GM12892 (cell line): Measurements from ENCODE around the gene MMP14. TPM values are rescaled to one million over a fixed set of nuclear protein-coding genes. Genes with fewer than 3 reads are reported as not detected.
A peak's percentile ranks its signal among the peaks of the same experiment; 100 is the strongest.
"Not testable (repeated sequence)": the region's sequence is repeated elsewhere in the genome, so short reads cannot be mapped to it uniquely, and the experiment has no call there.

Experiments used
- DNase-seq: peaks from one replicate; pipeline ENCODE4 v3.0.0; 2011; ENCODE audit not compliant: insufficient read length
- FAIRE-seq: peaks from 2 replicates; lab custom pipeline; 2011; peaks lifted over from hg19 to GRCh38; lab: Jason Lieb, UNC
- POLR2A ChIP-seq: IDR thresholded peaks from 2 replicates; pipeline ENCODE4 v1.6.1; 2011; ENCODE audit warnings: low read depth, low read length, control low read depth
- POLR2AphosphoS5 ChIP-seq: IDR thresholded peaks from 2 replicates; pipeline ENCODE4 v1.6.1; 2011; ENCODE audit warnings: low read depth, low read length, control low read depth
- TAF1 ChIP-seq: IDR thresholded peaks from 2 replicates; pipeline ENCODE4 v1.6.1; 2011; ENCODE audit warnings: low read depth, mild to moderate bottlenecking, control low read depth, low read length, borderline replicate concordance
- polyA plus RNA-seq: library from polyadenylated mRNA; unstranded; fragments of >200 nt; gene quantifications from one replicate; pipeline ENCODE4 v1.2.1, GENCODE V29; 2012; ENCODE audit warnings: missing spikeins, inconsistent platforms; ENCODE audit not compliant: missing spikeins

Gene MMP14
- 0.74 TPM for polyA plus RNA-seq

GRCh38 chr14:22836301-22837113, at the start of gene MMP14:
Gene MMP14 (plus strand): TSS chr14:22836585. CDS start chr14:22836818, 233 bp downstream.
- DNase-seq (no peak), FAIRE-seq (no peak)
- no peak for TF ChIP-seq POLR2A
- TF ChIP-seq POLR2AphosphoS5: no peak
- TF ChIP-seq TAF1: no peak

- FAIRE-seq (no peak), DNase-seq (no peak)
- no peak for TF ChIP-seq POLR2A
- TF ChIP-seq TAF1: no peak
These were observed 49.7 kb upstream of the MMP14 start for GRCh38 chr14:22786685-22787084.

- DNase-seq (no peak), FAIRE-seq (peak; percentile 79)
- TF ChIP-seq TAF1: no peak
- TF ChIP-seq POLR2A: no peak
- TF ChIP-seq POLR2AphosphoS5: no peak
These were observed 45.1 kb upstream of the MMP14 start for GRCh38 chr14:22791301-22791700.

GRCh38 chr14:22792158-22792557, 44.2 kb upstream of the MMP14 start:
- no peak for DNase-seq
- no peak for TF ChIP-seq POLR2A
- no peak for TF ChIP-seq POLR2AphosphoS5
- TF ChIP-seq TAF1: no peak
- FAIRE-seq: no peak

GRCh38 chr14:22793550-22793949, 42.8 kb upstream of the MMP14 start:
- not testable (repeated sequence) for FAIRE-seq, DNase-seq

GRCh38 chr14:22793976-22794375, 42.4 kb upstream of the MMP14 start:
- FAIRE-seq (no peak), DNase-seq (no peak)
- no peak for TF ChIP-seq TAF1
- TF ChIP-seq POLR2AphosphoS5: no peak
- TF ChIP-seq POLR2A: no peak

GRCh38 chr14:22794551-22794951, 41.8 kb upstream of the MMP14 start:
- peak; percentile 81 for FAIRE-seq
- DNase-seq: no peak
- 0 out of 2 replicates have a peak, but pooled peaks have one; percentile 54 for TF ChIP-seq POLR2AphosphoS5
- TF ChIP-seq POLR2A: peak; percentile 41; the same call in 1 of the 2 replicates
- no peak for TF ChIP-seq TAF1

- no peak for DNase-seq
- TF ChIP-seq POLR2AphosphoS5 (peak; percentile 81), TAF1 (0 out of 2 replicates have a peak, but pooled peaks have one; percentile 38), POLR2A (peak; percentile 70)
- FAIRE-seq: peak; percentile 81
These were observed 40.2 kb upstream of the MMP14 start for GRCh38 chr14:22796087-22796707.

GRCh38 chr14:22797017-22797917, 39.1 kb upstream of the MMP14 start:
- TF ChIP-seq TAF1 (no peak), POLR2A (no peak), POLR2AphosphoS5 (no peak)
- FAIRE-seq (peak; percentile 9), DNase-seq (no peak)

- FAIRE-seq (no peak), DNase-seq (no peak)
- TF ChIP-seq POLR2AphosphoS5: no peak
- TF ChIP-seq TAF1: no peak
- TF ChIP-seq POLR2A: no peak
These were observed 37.9 kb upstream of the MMP14 start for GRCh38 chr14:22798528-22798927.

- FAIRE-seq (no peak), DNase-seq (no peak)
- TF ChIP-seq POLR2A: no peak
- no peak for TF ChIP-seq TAF1
- no peak for TF ChIP-seq POLR2AphosphoS5
These were observed 36.0 kb upstream of the MMP14 start for GRCh38 chr14:22800346-22800745.

- TF ChIP-seq TAF1 (no peak), POLR2AphosphoS5 (no peak), POLR2A (no peak)
- DNase-seq (no peak), FAIRE-seq (peak; percentile 5)
These were observed 34.7 kb upstream of the MMP14 start for GRCh38 chr14:22801716-22802115.
